Gastrocnemius medialis (tissue), 4 donors: ENCODE measurements around the gene XXYLT1.

Source experiments
- CTCF ChIP-seq, 5 experiments: fragments of 450-650 bp in 3 of 5; fragments of 200-600 bp in 2 of 5; sonication (generic) in 2 of 5; IDR thresholded peaks in 4 of 5; conservative IDR thresholded peaks in 1 of 5; 1 replicate in 4 of 5; 2 replicates in 1 of 5; pipeline ENCODE4 v1.5.1; 2016 to 2019; ENCODE audit warnings: antibody characterized with exemption in 5 of 5, mild to moderate bottlenecking in 3 of 5, moderate library complexity in 3 of 5
- POLR2A ChIP-seq, 2 donors: fragments of 450-650 bp; IDR thresholded peaks; one replicate each; pipeline ENCODE4 v1.6.1; 2017; ENCODE audit warnings: antibody characterized with exemption in 2 of 2, mild to moderate bottlenecking in 2 of 2, moderate library complexity in 2 of 2

- TF ChIP-seq CTCF (IDR thresholded peaks at IDR 0.05 in 4 of 5, conservative IDR thresholded peaks at IDR 0.05 in 1 of 5) (no peak), POLR2A (IDR thresholded peaks at IDR 0.05) (no peak)
These were observed 76.3 kb downstream of the XXYLT1 start for GRCh38 chr3:195194559-195195206.
